Pancreas (tissue), 10 donors: Measurements from ENCODE around the gene STK11. TPM values are rescaled to one million over a fixed set of nuclear protein-coding genes. Genes with fewer than 3 reads are reported as not detected.

Experiments
- ATAC-seq, 4 donors: fragments of 200-7000 bp; cut with Tn5 transposase; one replicate each; pipeline versions ENCODE4 v1.8.0 to v1.9.1; 2020; ENCODE audit warnings: mild to moderate bottlenecking in 4 of 4, moderate library complexity in 4 of 4
- DNase-seq, 6 donors: peaks; one replicate each; pipeline ENCODE4 v3.0.0-alpha.2; 2020
- FAIRE-seq: peaks from 2 replicates; lab custom pipeline; 2012; peaks lifted over from hg19 to GRCh38; lab: Jason Lieb, UNC
- H3K27ac ChIP-seq, 4 donors: fragments of 200-600 bp; sonication (generic); 1 replicate in 3 of 4; 2 replicates in 1 of 4; pipeline versions ENCODE4 v1.5.0 to v1.8.0; 2020
- H3K27me3 ChIP-seq, 4 donors: fragments of 200-600 bp; one replicate each; pipeline ENCODE4 v1.8.0; 2021
- H3K36me3 ChIP-seq, 3 donors: fragments of 200-600 bp; sonication (generic) in 1 of 3; one replicate each; pipeline versions ENCODE4 v1.5.0 to v1.8.0; 2020 to 2021
- H3K4me1 ChIP-seq, 3 donors: fragments of 200-600 bp; one replicate each; pipeline ENCODE4 v1.8.0; 2021
- H3K4me3 ChIP-seq, 4 donors: fragments of 200-600 bp; sonication (generic) in 2 of 4; one replicate each; pipeline versions ENCODE4 v1.5.0 to v1.8.0; 2020 to 2021
- H3K9me3 ChIP-seq, 4 donors: fragments of 200-600 bp; one replicate each; pipeline ENCODE4 v1.8.0; 2021
- WGBS, 2 donors: extraction: QIAGEN DNeasy Blood & Tissue Kit; methylation state at CpG; one replicate each; pipeline ENCODE4 v1.1.7; 2013; 5-methylcytosine and 5-hydroxymethylcytosine counted together
- intact Hi-C, 3 donors: fragments of 100-400 bp; cut with DNase I; formaldehyde crosslinking; loops; one replicate each; pipeline versions ENCODE4 v1.11.1 to v1.14.2; 2022
- polyA plus RNA-seq, 2 donors: library from polyadenylated mRNA; stranded (reverse); fragments of 200-250 nt; gene quantifications; one replicate each; pipeline ENCODE4 v1.2.3, GENCODE V29; 2013
- total RNA-seq, 6 donors: library from RNA; stranded (reverse); fragmentation: NEBNext Ultra II Directional in 4 of 6; extraction: Animal tissue kit (Norgen Biotek cat#: 25700) in 4 of 6; gene quantifications; one replicate each; pipeline versions ENCODE4 v1.2.1 to v1.2.4, GENCODE V29; 2021 to 2023
- TF ChIP-seq, protein P1 (sequence below), 4 donors: fragments of 200-600 bp; sonication (generic) in 3 of 4; IDR thresholded peaks; one replicate each; pipeline versions ENCODE4 v1.5.0 to v1.8.0; 2021; ENCODE audit warnings: antibody characterized with exemption in 4 of 4
- donor health status: healthy with polysubstance abuse.
- donor health status: DM: no; HTN: no; CAD: no; lungs with moderate emphysema.
- donor health status: DM: no; HTN: no; CAD: no.
- donor health status: control.
- donor health status: control.
- donor health status: Bipolar disorder and iron deficiency.
- donor health status: DM: yes; HTN: yes; CAD: no.
- donor health status: DM: no; HTN: no; CAD: no.
- donor health status: DM: no; HTN: no; CAD: no.
- donor health status: DM: yes; HTN: yes; CAD: no.

Gene STK11
- total and polyA plus RNA-seq, 8 donors: 20.1 to 62.2 (median 24.8) TPM

DNA sequence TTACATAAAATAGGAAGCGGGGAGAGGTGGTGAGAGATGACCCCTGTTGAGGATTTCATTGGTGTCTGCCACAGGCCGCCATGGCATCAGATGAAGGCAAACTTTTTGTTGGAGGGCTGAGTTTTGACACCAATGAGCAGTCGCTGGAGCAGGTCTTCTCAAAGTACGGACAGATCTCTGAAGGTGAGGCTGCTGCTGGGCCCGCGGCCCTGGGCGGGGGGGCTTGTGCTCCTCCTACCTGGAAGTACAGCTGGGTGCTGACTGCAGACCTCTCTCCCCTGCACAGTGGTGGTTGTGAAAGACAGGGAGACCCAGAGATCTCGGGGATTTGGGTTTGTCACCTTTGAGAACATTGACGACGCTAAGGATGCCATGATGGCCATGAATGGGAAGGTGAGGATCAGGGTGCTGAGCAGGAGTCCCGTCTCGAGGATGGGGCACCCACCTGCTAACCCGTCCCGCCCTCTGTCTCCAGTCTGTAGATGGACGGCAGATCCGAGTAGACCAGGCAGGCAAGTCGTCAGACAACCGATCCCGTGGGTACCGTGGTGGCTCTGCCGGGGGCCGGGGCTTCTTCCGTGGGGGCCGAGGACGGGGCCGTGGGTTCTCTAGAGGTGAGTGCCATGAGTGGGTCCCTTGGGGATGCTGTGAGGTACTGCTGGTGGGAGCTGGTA is 65.4 kb downstream of the STK11 start:
- intact Hi-C loops: no loop called here
- no peaks in the 10 kb centered on the region for H3K9me3 ChIP-seq
- WGBS, 2 donors: 13 to 21% methylated on average over 22 to 26 of the region's 26 CpGs
- H3K36me3 ChIP-seq: peaks cover 5 to 40% (median 34%) of the 10 kb centered on the region in 3 donors
- ATAC-seq (no peak), FAIRE-seq (no peak), DNase-seq (peak in 4 of 6 donors; percentile 47 to 56 (median 49))
- H3K4me1 ChIP-seq: peaks cover 43 to 61% (median 54%) of the 10 kb centered on the region in 3 donors
- H3K4me3 ChIP-seq: peak overlapping the region; percentile 37 to 94 (median 70)
- TF ChIP-seq, protein P1, sequence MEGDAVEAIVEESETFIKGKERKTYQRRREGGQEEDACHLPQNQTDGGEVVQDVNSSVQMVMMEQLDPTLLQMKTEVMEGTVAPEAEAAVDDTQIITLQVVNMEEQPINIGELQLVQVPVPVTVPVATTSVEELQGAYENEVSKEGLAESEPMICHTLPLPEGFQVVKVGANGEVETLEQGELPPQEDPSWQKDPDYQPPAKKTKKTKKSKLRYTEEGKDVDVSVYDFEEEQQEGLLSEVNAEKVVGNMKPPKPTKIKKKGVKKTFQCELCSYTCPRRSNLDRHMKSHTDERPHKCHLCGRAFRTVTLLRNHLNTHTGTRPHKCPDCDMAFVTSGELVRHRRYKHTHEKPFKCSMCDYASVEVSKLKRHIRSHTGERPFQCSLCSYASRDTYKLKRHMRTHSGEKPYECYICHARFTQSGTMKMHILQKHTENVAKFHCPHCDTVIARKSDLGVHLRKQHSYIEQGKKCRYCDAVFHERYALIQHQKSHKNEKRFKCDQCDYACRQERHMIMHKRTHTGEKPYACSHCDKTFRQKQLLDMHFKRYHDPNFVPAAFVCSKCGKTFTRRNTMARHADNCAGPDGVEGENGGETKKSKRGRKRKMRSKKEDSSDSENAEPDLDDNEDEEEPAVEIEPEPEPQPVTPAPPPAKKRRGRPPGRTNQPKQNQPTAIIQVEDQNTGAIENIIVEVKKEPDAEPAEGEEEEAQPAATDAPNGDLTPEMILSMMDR (IDR thresholded peaks at IDR 0.05): no peak
- no peaks in the 10 kb centered on the region for H3K27me3 ChIP-seq
- peak overlapping the region in 1 of 4 donors; percentile 96 for H3K27ac ChIP-seq

DNA sequence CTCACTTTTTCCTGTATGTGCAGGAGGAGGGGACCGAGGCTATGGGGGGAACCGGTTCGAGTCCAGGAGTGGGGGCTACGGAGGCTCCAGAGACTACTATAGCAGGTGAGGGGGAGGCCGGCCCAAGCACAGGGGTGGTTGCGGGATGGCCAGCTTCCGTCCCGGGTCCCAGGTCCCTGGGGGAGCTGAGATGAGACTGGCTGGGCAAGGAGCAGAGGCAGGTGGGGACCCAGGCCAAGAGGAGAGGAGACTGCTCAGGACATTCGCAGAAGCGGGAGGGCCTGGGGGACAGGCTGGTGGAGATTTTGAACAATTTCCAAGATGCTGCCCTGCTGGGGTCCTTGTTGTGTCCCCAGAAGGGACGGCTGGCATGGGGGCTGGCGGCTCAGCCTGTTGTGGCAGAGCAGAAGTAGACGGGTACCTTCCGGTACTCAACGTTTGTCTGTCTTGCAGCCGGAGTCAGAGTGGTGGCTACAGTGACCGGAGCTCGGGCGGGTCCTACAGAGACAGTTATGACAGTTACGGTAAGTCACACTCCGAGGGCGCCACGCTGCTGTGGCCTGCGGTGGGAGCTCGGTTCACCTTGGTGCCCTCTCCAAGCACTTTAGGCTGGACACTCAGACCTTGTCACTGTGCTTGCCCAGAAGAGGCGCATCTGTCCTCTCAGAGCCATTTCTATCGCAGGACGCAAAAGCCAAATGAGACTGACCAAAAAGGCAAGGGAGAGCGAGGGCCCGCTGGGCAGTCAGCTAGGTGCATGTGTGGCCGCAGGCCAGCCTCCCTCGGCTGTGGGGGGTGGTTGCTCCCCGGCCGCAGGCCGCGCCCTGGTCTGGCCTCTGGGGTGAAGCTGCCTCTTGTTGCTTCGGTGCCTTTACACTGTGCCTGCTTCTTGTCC is 66.2 kb downstream of the STK11 start:
- H3K27me3 ChIP-seq: no peaks in the 10 kb centered on the region
- peak overlapping the region in 3 of 4 donors; percentile 70 to 94 (median 70) for H3K4me3 ChIP-seq
- intact Hi-C loops: no loop called here
- TF ChIP-seq, protein P1 (IDR thresholded peaks at IDR 0.05): no peak
- H3K9me3 ChIP-seq: no peaks in the 10 kb centered on the region
- no peak overlapping the region for H3K27ac ChIP-seq
- WGBS, 2 donors: 48 to 63% methylated on average over 35 to 37 of the region's 37 CpGs
- H3K4me1 ChIP-seq: peaks cover 46 to 58% (median 50%) of the 10 kb centered on the region in 3 donors
- DNase-seq (peak in 4 of 6 donors; percentile 40 to 60 (median 46)), FAIRE-seq (no peak), ATAC-seq (no peak)
- peaks cover 5 to 40% (median 34%) of the 10 kb centered on the region in 3 donors for H3K36me3 ChIP-seq

DNA sequence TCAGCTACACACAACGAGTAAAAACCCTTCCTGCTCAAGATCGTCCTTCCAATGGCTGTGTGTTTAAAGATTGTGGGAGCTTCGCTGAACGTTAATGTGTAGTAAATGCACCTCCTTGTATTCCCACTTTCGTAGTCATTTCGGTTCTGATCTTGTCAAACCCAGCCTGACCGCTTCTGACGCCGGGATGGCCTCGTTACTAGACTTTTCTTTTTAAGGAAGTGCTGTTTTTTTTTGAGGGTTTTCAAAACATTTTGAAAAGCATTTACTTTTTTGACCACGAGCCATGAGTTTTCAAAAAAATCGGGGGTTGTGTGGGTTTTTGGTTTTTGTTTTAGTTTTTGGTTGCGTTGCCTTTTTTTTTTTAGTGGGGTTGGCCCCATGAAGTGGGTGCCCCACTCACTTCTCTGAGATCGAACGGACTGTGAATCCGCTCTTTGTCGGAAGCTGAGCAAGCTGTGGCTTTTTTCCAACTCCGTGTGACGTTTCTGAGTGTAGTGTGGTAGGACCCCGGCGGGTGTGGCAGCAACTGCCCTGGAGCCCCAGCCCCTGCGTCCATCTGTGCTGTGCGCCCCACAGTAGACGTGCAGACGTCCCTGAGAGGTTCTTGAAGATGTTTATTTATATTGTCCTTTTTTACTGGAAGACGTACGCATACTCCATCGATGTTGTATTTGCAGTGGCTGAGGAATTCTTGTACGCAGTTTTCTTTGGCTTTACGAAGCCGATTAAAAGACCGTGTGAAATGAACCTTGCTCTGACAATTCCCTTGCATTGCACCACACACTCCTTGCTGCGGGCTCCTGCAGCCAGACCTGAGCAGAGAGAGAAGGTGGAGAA is 67.1 kb downstream of the STK11 start:
- Histone ChIP-seq H3K36me3 (peaks cover 5 to 40% (median 34%) of the 10 kb centered on the region in 3 donors), H3K4me1 (peaks cover 44 to 51% (median 45%) of the 10 kb centered on the region in 3 donors), H3K4me3 (peak overlapping the region in 2 of 4 donors; percentile 70), H3K9me3 (no peaks in the 10 kb centered on the region), H3K27ac (no peak overlapping the region), H3K27me3 (no peaks in the 10 kb centered on the region)
- DNase-seq (peak in 1 of 6 donors; percentile 41), ATAC-seq (no peak), FAIRE-seq (no peak)
- TF ChIP-seq, protein P1 (IDR thresholded peaks at IDR 0.05): no peak
- intact Hi-C loops: no loop called here
- WGBS, 2 donors: 74 to 76% methylated on average over 33 of the region's 33 CpGs

DNA sequence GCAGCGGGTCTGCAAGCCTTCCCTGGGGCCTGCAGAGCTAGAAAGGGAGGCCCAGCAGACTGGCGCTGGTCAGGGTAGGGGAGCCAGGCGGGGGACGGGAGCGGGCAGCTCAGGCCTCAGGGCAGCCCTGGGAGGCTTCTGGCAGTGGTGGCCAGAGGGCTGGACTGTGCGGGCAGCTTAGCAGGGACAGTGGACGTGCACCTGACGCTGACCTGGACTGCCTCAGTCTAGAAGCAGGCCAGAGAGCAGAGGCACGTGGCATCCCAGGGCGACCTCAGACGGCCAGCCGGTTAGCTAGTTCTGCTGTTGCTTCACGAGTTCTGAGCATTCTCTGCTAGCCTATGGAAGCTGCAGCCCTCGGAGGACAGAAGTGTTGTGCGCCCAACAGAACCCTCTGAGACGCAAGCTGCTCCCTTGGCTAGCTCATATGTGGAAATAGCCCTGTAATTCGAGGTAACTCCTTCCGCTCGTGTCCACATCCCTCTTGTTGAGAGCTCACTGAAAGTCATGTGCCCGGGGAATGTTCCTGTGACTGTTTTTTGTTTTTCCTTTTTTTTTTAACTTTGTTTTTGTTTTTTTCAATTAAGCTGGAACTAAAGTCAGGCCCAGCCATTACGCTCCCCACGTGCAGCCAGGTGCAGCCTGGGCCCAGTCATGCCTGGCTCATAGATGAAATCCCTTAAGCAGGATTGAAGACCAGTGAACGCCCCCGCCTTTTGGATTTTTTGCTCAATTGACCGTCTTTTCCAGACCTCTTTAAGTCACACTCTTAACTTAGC is 67.9 kb downstream of the STK11 start:
- WGBS, 2 donors: 83 to 84% methylated on average over 25 of the region's 25 CpGs
- no peaks in the 10 kb centered on the region for H3K27me3 ChIP-seq
- TF ChIP-seq, protein P1 (IDR thresholded peaks at IDR 0.05): no peak

More for the DNA sequence above, 67.9 kb downstream of the STK11 start:
- DNase-seq (peak in 2 of 6 donors; percentile 39 to 55), FAIRE-seq (no peak), ATAC-seq (no peak)
- Histone ChIP-seq H3K36me3 (peaks cover 5 to 40% (median 34%) of the 10 kb centered on the region in 3 donors), H3K9me3 (no peaks in the 10 kb centered on the region), H3K4me3 (no peak overlapping the region), H3K27ac (no peak overlapping the region), H3K4me1 (peaks cover 36 to 44% (median 42%) of the 10 kb centered on the region in 3 donors)
- intact Hi-C loops: no loop called here
